ENCODE data around the gene SBNO1.
A peak's percentile ranks its signal among the peaks of the same experiment; 100 is the strongest.
"Not testable (repeated sequence)": the region's sequence is repeated elsewhere in the genome, so short reads cannot be mapped to it uniquely, and the experiment has no call there.

Gene SBNO1

DNA sequence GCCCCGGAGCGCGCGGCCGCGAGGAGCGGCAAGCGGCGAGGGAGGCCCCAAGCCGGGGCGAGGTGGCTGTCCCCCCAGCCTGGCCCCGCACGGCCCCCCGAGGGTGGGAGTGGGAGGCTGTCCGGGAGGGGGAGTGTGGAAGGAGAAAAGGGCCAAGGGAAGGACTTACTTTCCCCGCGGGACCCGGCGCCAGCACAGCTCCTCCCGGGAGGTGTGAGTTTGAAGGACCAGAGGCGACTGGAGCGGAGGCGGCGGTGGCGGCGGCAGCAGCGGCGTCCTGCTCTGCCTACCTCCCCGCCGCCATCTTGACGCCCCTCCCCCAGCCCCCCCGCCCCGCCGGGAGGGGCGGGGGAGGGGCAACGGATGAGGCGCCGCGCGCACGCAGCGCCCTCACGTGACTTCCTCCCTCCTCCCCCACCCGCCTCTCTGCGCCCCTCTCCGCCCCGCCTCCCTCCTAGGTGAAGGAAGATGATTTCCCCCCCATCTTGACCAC is at the start of gene SBNO1:
TSS of gene SBNO1 (minus strand) at position 316 of the 493 bp plus-strand sequence. CDS start 14,406 bp downstream, outside the sequence.
- peak; percentile 68 for DNase-seq

DNA sequence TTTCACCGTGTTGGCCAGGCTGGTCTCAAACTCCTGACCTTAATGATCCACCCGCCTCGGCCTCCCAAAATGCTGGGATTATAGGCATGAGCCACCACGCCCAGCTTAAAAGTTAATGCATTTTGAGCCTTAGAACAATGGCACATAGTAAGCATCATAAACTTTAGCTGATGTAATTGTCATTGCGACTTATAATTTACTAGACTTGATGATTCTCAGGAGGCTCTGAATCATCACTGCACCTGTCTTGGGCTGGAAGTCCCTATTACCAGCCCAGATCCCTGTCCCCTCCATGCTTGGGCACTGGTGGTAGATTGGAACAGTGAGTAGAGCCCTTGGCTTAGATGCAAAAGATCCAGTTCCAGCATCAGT is 45.4 kb upstream of the SBNO1 start:
- DNase-seq, result no peak

GRCh38 chr12:123409284-123410040 is 44.8 kb upstream of the SBNO1 start:
- not testable (repeated sequence) for DNase-seq

GRCh38 chr12:123408619-123409018 is 44.0 kb upstream of the SBNO1 start:
- DNase-seq, result not testable (repeated sequence)

GRCh38 chr12:123407934-123408333 is 43.3 kb upstream of the SBNO1 start:
- DNase-seq, result not testable (repeated sequence)

- DNase-seq, result not testable (repeated sequence)
These were observed 42.6 kb upstream of the SBNO1 start for GRCh38 chr12:123407269-123407668.

GRCh38 chr12:123404581-123404980 is 39.9 kb upstream of the SBNO1 start:
- DNase-seq, result no peak

GRCh38 chr12:123401753-123402683 is 37.4 kb upstream of the SBNO1 start:
- DNase-seq, result no peak

GRCh38 chr12:123399255-123399617 is 34.6 kb upstream of the SBNO1 start:
- DNase-seq, result no peak

DNA sequence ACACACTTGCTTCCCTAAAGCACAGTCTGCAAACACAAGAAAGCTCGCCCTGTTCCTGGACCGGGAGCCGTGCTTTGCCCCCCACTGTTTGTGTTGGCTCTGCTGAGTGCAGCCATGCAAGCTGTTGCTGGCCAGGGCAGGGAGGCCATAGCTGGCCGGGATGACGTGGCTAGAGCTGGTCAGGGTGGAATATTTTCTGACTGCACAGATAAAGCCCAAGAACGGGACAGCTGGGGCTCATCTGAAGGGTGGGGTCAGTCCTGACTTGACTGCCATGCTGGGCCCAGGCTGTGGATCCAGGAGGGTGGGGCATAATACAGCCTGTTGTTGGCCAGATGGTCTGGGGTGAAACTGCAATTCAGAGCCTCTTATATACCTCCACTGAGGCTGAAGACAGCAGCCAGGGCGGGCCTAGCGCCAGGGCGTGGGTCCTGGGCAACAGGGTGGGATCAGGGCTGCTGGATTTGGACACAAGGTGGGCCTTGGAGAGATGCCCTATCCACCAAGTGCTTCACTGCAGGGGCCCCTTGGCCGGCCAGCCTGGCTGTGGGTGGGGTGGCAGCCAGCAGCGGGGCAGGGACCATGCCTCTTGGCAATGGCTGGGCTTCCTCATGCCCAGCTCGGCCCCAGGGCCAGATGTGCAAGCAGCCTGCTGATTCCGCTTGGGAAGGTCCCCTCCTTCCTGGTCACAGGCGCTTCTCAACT is 34.1 kb upstream of the SBNO1 start:
- DNase-seq, result no peak

DNA sequence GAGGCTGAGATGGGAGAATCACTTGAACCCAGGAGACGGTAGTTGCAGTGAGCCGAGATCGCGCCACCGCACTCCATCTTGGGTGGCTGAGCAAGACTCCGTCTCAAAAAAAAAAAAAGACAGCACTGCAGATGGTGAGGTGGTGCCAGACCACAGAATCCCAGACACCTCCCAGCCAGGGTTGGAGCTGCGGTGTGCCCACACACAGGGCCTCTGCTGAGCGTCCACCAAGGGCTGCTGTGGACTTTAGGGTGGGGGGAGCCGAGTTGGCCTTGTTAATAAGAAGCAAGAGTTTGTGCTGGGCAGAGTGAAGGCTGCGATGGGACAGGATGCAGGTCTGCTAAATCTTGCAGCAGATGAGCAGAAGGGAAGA is 33.5 kb upstream of the SBNO1 start:
- DNase-seq, result no peak

DNA sequence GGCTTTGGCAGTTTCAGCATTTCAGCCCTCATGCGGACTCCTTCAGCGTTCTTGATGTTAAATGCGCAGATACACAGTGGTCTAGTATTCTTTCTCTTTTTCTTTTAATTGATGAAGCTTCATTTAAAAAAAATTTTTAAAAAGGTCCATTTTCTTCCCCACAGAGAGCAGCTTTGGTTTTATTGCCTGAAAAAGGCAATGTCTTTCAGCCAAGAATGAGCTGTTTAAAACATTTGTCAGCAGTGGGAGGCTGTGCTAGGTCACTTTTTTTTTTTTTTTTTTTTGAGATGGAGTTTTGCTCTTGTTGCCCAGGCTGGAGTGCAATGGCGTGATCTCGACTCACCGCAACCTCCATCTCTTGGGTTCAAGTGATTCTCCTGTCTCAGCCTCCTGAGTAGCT is 32.8 kb upstream of the SBNO1 start:
- no peak for DNase-seq

DNA sequence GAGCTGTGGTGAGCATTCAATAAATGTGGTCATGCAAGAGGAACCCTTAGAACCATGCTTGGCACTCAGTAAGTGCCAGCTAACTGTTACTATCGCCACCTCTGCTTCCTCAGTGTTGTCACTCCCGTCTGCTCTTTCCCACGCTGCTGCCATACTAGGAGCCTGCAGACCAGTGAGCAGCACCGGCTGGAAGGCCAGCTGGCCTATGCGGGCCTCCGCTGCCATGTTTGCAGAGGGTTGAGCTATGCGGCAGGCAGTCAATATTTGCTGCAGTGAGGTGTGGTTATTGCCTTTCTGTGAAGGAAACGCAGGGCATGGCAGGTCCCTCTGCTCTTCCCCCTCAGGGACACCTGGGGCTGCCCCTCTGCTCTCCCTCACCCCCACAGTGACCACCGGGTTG is 32.3 kb upstream of the SBNO1 start:
- no peak for DNase-seq

DNA sequence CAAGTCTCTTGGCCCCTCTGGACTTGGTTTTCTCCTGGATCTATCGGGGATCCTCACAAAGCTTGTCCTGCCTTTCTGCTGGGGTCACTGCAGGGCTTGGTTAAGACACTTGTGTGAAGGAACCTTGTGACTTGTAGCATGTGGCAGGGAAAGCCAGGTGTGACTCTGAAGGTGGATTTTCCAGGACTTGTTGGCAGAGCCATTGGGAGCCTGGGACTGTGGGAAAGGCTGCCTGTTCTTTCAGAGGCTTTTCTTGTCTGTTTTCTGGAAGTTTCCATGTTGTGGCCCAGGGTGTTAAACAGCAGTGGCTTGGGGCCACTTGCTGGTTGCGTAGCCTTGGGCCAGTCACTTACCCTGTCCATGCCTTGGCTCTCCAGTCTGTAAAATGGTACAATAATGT is 31.9 kb upstream of the SBNO1 start:
- no peak for DNase-seq

DNA sequence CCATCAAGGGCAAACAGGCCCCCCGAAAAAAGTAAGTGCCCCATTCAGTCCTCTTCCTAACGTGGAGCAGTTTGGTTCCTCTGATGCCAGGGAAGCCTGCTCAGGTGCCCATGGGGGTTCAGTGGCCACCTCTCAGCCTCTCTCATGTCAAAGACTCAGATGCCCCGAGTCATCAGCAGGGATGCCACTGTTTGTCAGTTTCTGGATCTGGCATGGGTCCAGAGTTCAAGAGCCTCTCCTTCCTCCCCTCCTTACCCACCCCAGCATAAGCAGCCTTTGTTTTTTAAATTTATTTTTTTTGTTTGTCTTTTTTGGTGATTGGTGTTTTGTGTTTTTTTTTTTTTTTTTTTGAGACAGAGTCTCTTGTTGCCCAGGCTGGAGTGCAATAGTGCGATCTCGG is 30.6 kb upstream of the SBNO1 start:
- DNase-seq, result no peak

GRCh38 chr12:123393747-123394146 is 29.1 kb upstream of the SBNO1 start:
- no peak for DNase-seq

DNA sequence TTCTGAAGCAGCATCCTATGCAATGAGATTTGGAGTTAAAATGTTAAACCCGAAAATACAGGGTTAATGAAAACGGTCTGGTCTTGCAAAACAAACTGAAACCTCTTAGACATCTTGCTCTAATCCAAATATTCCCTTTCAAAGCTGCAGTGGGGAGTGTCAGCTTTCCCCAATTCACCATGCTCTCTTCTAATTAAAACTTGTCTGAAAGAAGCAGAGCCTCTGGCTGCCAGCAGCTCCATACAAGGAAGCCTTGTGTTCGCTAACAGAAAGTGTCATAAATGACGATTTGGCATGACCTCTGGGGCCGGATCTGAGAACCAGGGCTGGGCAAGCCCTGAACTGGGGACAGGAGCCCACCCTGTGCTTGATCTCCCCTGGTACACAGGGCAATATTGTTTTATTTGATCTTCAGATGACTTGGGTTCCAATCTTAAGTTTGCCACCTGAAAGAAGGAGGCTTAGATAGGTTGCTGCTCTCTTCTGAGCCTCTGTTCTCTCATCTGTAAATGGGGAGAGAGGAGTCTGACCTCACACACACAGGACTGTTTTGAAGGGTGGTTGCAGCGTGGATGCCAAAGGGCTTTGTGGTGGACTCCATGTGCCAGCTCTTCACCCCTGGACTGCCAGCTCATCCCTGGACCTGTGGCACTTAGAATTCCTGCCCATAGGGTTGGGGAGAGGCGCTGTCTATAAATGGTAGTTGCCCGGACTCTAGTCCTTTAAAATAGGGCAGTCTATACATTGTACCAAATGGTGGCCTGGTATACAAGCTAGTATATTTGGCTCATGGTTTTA is 27.1 kb upstream of the SBNO1 start:
- no peak for DNase-seq

DNA sequence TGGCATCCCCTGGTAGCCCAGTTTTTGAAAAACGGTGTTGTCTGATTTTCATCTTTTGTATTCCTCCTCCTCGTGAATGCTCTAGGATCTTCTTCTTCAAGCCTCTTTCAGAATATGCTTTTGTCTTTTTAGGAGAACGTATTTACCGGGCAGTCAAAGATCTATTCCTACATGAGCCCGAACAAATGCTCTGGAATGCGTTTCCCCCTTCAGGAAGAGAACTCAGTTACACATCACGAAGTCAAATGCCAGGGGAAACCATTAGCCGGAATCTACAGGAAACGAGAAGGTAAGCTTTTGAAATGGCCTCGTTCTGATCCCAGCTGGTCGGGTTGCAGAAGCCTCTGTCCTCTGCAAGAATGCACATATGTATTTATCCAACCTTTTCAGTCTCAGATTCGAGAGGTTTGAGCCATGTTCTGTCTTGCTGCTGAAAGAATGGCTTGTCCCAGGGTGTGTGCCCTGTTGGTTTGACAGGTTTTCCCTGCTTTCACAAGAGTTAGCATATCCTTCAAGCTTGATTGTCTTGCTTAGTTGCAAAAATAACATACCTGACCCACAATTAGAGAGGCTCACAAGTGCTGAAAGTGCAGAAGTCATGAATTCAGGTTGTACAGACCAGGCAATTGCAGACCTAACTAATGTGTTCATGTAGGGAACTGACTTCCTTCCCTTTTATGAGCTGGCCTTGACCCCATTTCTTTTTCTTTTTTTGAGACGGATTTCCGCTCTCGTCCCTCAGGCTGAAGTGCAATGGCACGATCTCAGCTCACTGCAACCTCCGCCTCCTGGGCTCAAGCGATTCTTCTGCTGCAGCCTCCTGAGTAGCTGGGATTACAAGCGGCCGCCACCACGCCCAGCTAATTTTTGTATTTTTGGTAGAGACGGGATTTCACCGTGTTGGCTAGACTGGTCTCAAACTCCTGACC is 26.1 kb upstream of the SBNO1 start:
- no peak for DNase-seq

DNA sequence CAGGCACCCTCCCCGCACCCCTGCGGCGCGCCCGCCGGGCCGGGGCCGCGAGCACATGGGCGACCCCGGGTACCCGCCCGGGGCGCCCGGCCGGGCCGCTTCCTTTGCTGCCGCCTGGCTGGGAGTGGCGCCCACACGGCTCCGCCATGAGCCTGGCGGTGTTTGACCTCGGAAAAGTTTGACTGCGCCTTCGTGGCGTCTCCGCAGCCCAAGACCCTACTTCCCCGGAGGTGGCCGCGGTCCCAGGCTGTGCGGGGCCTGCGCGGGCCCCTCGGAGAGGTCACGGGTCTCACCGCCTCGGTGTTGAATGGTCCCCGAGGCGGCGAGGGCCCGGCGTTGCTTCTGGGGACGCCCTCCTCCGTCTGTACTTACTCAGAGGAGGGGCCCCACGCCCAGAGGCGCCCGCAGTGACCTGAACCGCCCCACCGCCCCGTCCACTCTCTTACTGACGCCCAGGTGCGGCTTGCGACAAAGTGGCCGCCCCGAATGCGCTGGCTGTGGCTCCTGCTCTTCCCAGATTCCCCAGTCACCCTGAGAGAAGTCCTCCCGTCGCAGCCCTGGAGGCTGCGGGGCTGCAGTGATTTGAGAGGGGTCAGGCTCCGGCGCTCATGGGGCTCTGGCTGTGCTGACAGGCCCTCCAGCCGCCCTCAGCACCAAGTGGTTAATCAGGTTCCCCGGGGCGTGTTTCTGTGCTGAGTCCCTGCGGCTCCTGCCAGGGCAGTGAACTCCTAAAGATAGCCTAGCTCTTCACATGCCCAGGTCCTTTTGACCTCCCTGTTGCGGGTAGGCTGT is 25.1 kb upstream of the SBNO1 start:
- peak; percentile 53 for DNase-seq

DNA sequence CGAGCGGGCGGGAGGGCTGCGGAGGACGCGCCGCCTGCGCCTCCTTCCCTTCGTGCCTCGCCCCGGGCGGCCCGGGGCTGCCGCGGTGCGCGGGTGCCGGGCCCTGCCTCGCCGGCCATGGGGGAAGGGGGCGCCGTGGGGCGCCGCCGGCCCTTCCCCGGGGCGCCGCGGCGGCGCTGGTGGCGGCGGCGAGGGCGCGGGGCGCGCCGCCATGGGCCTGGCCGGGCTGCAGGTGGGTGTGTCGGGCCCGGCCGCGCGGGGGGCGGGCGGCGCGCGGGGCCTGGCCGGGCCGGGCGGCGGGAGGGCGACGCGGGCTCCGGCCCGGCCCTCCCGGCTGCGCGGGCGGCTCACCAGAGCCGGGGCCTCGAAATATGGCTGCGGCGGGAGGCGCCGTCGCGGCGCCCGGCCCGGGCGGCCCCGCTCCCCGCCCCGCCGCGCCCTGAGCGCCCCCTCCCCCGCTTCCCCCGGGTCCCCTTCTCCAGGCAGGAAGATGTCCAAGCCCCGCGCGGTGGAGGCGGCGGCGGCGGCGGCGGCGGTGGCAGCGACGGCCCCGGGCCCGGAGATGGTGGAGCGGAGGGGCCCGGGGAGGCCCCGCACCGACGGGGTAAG is 24.4 kb upstream of the SBNO1 start:
- peak; percentile 49 for DNase-seq
